CD4-positive, alpha-beta T cell treated with Interleukin-6 for 4 hours (primary cell): ENCODE measurements around the gene COL5A1.
"Not testable (repeated sequence)": the region's sequence is repeated elsewhere in the genome, so short reads cannot be mapped to it uniquely, and the experiment has no call there.

Source experiments
- DNase-seq: peaks from one replicate; pipeline ENCODE4 v3.0.0-alpha.2; 2020; ENCODE audit warnings: mixed read lengths

The COL5A1 gene

DNA sequence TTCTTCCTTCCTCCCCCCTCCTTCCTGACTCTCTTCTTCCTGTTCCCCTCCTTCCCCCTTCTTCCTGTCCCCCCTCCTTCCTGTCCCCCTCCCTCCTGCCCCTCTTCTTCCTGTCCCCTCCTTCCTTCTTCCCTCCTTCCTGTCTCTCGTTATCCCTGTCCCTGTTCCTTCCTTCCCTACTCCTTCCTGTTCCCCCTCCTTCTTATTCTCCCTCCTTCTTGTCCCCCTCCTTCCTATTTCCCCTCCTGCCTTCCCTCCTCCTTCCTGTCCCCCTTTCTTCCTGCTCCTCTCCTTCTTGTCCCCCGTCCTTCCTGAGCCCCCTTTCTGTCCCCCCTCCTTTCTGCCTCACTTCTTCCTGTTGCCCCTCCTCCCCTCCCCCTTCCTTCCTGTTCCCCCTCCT, 70.6 kb downstream of the COL5A1 start:
- DNase-seq = no peak

GRCh38 chr9:134712926-134713325, 71.3 kb downstream of the COL5A1 start:
- no peak for DNase-seq

- DNase-seq = not testable (repeated sequence)
These were observed 73.9 kb downstream of the COL5A1 start for GRCh38 chr9:134715536-134715935.

DNA sequence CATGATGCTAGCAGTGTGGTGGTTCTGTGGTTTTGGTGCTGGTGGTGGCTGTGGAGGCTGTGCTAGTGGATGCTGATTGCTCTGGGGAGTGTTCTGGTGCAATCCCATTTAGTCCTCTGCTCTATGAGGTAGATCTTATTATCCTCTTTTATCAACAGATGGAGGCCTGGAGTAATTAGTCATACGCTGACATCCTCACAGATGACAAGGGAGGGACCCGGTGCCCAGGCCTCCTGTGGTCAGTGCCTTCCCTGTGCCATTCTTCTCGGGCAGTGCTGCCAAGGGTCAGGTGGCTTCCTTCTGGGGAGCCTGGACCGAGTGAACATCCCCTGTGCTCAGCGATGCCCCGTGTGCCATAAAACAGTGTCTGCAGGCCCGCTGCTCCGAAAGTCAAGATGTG, 74.5 kb downstream of the COL5A1 start:
- no peak for DNase-seq

DNA sequence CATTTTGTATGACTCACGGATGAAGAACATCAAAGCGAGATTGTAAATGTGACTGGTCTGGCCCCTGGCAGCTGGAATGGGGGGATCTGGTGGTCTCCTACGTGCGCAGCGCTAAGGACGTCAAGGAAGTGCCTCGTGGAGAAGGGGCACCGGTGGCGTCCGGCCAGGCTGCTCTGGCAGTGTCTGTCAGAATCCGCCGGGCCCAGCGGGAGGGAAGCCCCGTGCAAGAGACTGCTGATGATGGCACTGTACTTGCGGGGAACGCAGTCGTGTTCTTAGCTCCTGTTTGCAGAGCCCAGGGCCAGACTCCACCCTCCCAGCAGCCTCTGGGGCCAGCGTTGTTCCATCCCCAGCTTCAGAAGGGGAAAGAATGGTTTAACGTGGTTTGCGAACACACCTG, 75.5 kb downstream of the COL5A1 start:
- no peak for DNase-seq

GRCh38 chr9:134717924-134718645, 76.5 kb downstream of the COL5A1 start:
- no peak for DNase-seq

- no peak for DNase-seq
These were observed 77.7 kb downstream of the COL5A1 start for GRCh38 chr9:134719331-134719730.

- DNase-seq = no peak
These were observed 78.6 kb downstream of the COL5A1 start for GRCh38 chr9:134720136-134720753.

DNA sequence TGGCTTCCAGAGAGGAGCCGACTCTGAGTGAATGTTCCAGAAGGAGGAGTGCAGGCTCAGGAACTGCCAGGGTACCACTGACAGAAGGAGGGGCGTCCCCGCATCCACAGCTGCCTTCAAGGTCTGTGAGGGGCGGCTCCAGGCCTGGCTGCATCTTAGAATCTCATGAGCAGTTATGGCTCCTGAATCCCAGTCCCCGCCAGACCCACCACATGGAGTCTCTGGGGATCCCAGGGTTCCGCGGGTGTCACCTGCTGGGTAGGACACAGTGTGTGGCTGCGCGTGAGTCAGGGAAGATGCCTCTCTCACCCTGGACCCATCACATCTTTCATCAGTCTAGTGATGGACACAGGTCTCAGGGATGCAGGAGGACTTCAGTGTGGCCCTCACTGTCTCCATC, 79.2 kb downstream of the COL5A1 start:
- no peak for DNase-seq

GRCh38 chr9:134721344-134721743, 79.7 kb downstream of the COL5A1 start:
- no peak for DNase-seq

DNA sequence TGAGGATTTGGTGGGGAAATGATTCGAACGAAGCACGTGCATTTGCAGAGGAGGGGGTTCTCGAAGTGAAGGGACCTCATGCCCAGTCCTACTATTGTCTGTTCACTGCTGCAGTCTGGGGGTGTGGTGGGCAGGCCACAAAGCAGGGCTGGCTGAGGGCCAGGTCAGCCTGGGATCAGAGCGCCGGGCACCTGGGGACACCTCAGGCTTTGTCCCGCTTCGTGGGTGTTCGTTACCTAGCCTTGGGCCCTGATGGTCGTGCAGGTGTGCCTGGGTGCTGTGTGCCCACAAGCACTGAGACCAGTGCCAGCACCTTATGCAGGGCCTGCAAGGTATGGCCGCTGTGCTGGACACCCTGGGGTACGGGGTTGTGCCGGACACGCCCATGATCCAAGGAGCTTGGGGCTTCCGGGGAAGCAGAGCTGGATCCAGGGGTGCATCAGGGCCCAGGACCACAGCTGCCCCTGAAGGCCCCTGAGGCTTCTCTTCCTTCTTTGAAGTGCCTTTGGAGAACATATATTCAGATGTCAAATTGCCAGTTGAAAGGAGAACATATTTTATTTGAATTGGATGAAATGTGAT, 80.6 kb downstream of the COL5A1 start:
- no peak for DNase-seq

- DNase-seq = no peak
These were observed 81.4 kb downstream of the COL5A1 start for GRCh38 chr9:134723037-134723436.

DNA sequence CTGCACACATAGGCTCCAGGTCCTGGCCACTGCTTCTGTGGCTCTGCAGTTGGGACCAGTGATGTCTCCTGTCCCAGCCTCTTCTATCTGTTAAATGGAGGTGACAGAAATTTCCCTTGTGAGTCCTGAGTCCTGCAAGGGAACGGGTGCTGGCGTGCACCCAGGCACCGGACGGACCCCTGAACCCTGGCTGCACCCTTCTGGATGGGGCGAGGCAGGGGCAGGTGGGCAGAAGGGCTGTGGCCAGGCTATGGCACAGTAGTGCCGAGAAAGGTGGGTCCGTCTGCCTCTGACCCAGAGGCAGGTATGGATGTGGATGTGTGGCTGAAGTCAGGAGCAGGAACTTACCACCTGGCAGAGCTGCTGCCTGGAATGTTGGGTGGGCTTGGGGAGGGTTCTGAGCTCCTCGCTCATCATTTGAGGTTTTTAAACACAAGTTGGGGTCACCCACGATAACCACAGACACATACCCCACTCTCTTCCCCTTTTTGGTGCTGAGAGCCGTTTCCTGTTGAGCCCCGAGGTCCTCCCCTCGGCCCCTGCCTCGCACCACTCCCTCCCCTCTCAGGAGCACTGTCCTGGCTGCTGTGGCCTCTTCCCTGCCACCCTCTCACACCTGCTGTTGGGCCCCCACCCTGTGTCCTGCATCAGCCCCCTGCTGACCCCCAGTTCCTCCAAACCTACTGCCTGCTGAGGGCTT, 82.0 kb downstream of the COL5A1 start:
- DNase-seq = no peak

DNA sequence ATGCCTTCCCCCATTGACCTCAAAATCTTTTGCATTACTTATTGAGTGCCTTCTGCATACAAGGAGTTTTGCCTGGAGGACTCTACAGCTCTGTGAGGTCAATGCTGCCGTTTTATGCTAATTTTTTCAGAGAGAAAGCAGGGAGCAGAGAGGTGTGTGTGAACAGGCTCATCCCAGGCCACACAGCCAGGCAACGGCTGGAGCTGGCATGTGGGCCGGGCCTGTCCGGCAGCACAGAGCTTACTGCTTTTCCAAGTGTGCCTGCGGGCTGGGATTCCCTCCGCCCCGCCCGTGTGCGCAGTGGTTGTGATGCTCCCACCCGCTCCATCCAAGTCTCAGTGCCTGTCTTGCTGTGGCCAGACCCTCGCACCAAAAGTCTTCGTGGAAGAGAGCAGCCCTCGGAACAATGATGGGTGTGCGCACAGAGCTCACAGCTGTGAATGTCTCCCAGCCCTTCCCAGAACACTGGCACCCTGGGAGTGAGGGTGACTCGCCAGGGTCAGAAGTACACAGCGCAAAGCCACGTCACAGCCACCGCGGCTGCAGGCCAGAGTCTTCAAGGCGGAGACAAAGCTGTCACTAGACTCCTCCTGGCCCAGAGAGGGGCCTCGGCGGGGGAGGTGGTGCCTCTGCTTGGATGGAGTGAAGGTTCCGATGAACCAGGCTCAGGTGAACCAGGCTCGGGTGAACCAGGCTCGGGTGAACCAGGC, 82.8 kb downstream of the COL5A1 start:
- DNase-seq = no peak

DNA sequence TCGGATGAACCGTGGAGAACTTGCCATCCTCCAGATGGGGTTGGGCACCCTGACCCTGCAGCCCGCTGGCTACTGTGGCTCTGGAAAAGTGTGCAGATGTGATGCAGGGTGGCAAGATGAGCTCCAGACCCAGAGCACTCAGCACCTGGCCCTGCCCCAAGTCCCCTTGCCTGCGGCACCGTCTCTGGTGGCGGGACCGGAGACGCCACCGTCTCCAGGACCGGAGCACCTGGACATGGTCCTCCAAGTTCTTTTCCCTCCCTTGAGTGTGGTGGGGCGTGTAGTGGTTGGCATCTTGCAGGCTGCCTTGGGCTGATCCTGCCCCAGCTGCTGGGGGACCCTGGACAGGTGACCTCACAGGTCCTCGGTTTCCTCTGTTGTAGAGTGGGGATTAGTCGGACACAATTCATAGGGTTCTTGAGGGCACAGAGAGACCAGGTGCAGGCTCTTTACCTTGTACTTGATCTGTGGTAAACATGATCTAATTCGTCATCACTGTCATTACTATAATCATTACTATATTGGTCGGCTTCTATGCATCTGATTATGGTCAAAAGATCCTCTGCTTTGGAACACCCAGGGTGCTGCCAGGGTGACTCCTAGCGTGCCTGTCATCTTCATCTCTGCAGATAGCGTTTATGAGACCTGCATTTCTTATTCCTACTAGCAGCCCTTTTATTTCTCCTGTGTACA, 83.5 kb downstream of the COL5A1 start:
- no peak for DNase-seq

- DNase-seq = no peak
These were observed 84.0 kb downstream of the COL5A1 start for GRCh38 chr9:134725605-134725940.

- DNase-seq = no peak
These were observed 84.6 kb downstream of the COL5A1 start for GRCh38 chr9:134726026-134726721.

DNA sequence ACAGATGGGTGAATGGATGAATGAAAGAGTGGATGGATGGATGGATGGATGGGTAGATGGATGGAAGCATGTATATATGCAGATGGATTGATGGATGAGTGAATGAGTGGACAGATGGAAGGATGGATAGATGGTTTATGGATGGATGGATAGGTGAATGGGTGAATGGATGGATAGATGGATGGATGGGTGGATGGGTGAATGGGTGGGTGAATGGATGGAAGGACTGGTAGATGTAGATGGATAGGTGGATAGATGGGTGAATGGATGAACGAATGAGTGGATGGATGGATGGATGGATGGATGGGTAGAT, 85.1 kb downstream of the COL5A1 start:
- no peak for DNase-seq

- no peak for DNase-seq
These were observed 86.6 kb downstream of the COL5A1 start for GRCh38 chr9:134728021-134728795.

- no peak for DNase-seq
These were observed 87.3 kb downstream of the COL5A1 start for GRCh38 chr9:134728801-134729495.
